ENCODE measurements around the gene PRKAG2. TPM values are rescaled to one million over a fixed set of nuclear protein-coding genes. Genes with fewer than 3 reads are reported as not detected.
A peak's percentile ranks its signal among the peaks of the same experiment; 100 is the strongest.

The PRKAG2 gene
- total and polyA plus RNA-seq, 4 donors = 36.7 to 46.1 (median 40.0) TPM

DNA sequence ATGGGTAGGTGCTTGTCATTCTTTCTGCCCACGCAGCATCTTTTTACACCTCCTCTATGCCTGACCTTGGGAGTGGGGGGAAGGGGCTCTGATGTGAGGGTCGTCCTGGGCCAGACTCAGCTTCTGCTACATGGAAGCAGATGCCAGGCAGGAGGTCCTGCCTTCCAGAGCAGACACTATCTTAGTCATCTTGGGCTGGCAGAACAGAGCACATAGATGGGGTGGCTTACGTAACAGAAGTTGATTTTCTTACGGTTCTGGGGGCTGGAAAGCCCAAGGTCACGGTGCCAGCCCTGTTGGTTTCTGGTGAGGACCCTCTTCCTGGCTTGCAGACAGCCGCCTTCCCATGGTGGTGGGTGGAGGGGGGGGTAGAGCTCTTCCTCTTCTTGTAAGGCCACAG, 159.0 kb downstream of the PRKAG2 start:
- DNase-seq (ENCODE audit: low read depth in 4 of 6, low spot score in 6 of 6) = no peak
- Histone ChIP-seq H3K9me3 (ENCODE audit: control insufficient read depth, insufficient read depth, low read length) (no peaks in the 10 kb centered on the region), H3K27me3 (ENCODE audit: control insufficient read depth, insufficient read depth, low read length) (no peaks in the 10 kb centered on the region), H3K27ac (ENCODE audit: low read depth, low read length) (peak overlapping the region; percentile 3), H3K36me3 (ENCODE audit: control insufficient read depth, insufficient read depth, low read length) (no peaks in the 10 kb centered on the region), H3K4me1 (ENCODE audit: control insufficient read depth, insufficient read depth, low read length) (peaks cover 41% of the 10 kb centered on the region), H3K4me3 (ENCODE audit: low read depth, low read length) (no peak overlapping the region)
- 85% methylated on average over 3 of the region's 6 CpGs for WGBS (ENCODE audit: insufficient coverage)

- peak in 2 of 6 donors; percentile 55 to 74 for DNase-seq (ENCODE audit: low read depth in 4 of 6, low spot score in 6 of 6)
- peak overlapping the region; percentile 3 for H3K27ac ChIP-seq (ENCODE audit: low read depth, low read length)
- WGBS (ENCODE audit: insufficient coverage) = 66% methylated on average over 4 of the region's 5 CpGs
Observed at GRCh38 chr7:151717415-151717814, 159.5 kb downstream of the PRKAG2 start.

GRCh38 chr7:151716323-151716722, 160.6 kb downstream of the PRKAG2 start:
- Histone ChIP-seq H3K4me3 (ENCODE audit: low read depth, low read length) (no peak overlapping the region), H3K4me1 (ENCODE audit: control insufficient read depth, insufficient read depth, low read length) (peaks cover 50% of the 10 kb centered on the region), H3K9me3 (ENCODE audit: control insufficient read depth, insufficient read depth, low read length) (no peaks in the 10 kb centered on the region), H3K27ac (ENCODE audit: low read depth, low read length) (no peak overlapping the region), H3K36me3 (ENCODE audit: control insufficient read depth, insufficient read depth, low read length) (peaks cover 4% of the 10 kb centered on the region), H3K27me3 (ENCODE audit: control insufficient read depth, insufficient read depth, low read length) (no peaks in the 10 kb centered on the region)
- no peak for DNase-seq (ENCODE audit: low read depth in 4 of 6, low spot score in 6 of 6)
- WGBS (ENCODE audit: insufficient coverage) = 75% methylated on average over 3 of the region's 5 CpGs

More at GRCh38 chr7:151717415-151717814, 159.5 kb downstream of the PRKAG2 start:
- Histone ChIP-seq H3K27me3 (ENCODE audit: control insufficient read depth, insufficient read depth, low read length) (no peaks in the 10 kb centered on the region), H3K4me1 (ENCODE audit: control insufficient read depth, insufficient read depth, low read length) (peaks cover 44% of the 10 kb centered on the region), H3K36me3 (ENCODE audit: control insufficient read depth, insufficient read depth, low read length) (no peaks in the 10 kb centered on the region), H3K4me3 (ENCODE audit: low read depth, low read length) (no peak overlapping the region), H3K9me3 (ENCODE audit: control insufficient read depth, insufficient read depth, low read length) (no peaks in the 10 kb centered on the region)

DNA sequence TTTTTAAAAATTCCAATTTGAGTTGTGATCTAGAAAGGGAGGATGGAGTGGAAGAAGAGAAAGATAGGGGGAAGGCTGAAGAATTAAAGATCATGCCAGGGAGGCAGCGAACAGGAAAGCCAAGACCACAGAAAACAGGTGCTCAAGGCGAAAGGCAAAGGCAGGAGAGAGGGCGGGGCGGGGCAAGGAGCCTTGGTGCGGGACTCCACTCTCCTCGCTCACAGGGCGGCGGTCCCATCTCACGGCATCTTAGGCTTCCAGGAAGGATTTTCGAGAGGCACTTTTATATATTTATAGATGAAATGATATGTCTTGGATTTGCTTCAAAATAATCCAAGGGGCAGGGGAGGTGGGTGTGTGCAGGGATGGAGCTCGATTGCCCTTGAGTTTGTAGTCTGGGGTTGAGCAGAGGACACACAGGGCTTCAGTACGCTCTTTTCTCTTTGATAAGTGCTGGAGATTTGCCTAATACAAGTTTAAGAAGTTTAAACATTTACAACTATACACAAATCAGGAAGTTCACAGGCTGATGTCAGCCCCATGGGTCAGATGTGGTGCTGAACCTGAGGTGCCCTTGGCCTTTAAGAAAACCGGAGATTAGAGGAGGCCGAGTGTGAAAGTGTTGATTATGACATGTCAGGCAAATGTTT, 161.1 kb downstream of the PRKAG2 start:
- Histone ChIP-seq H3K27ac (ENCODE audit: low read depth, low read length) (no peak overlapping the region), H3K27me3 (ENCODE audit: control insufficient read depth, insufficient read depth, low read length) (no peaks in the 10 kb centered on the region), H3K36me3 (ENCODE audit: control insufficient read depth, insufficient read depth, low read length) (peaks cover 4% of the 10 kb centered on the region), H3K4me1 (ENCODE audit: control insufficient read depth, insufficient read depth, low read length) (peaks cover 46% of the 10 kb centered on the region), H3K9me3 (ENCODE audit: control insufficient read depth, insufficient read depth, low read length) (no peaks in the 10 kb centered on the region), H3K4me3 (ENCODE audit: low read depth, low read length) (no peak overlapping the region)
- 87% methylated on average over 8 of the region's 14 CpGs for WGBS (ENCODE audit: insufficient coverage)
- DNase-seq (ENCODE audit: low read depth in 4 of 6, low spot score in 6 of 6) = no peak

- WGBS (ENCODE audit: insufficient coverage) = 100% methylated on average over 1 of the region's 24 CpGs
- H3K27ac ChIP-seq (ENCODE audit: low read depth, low read length) = no peak overlapping the region
- H3K9me3 ChIP-seq (ENCODE audit: control insufficient read depth, insufficient read depth, low read length) = no peaks in the 10 kb centered on the region
- no peak for DNase-seq (ENCODE audit: low read depth in 4 of 6, low spot score in 6 of 6)
- H3K27me3 ChIP-seq (ENCODE audit: control insufficient read depth, insufficient read depth, low read length) = no peaks in the 10 kb centered on the region
- H3K4me3 ChIP-seq (ENCODE audit: low read depth, low read length) = no peak overlapping the region
- peaks cover 39% of the 10 kb centered on the region for H3K4me1 ChIP-seq (ENCODE audit: control insufficient read depth, insufficient read depth, low read length)
- H3K36me3 ChIP-seq (ENCODE audit: control insufficient read depth, insufficient read depth, low read length) = peaks cover 4% of the 10 kb centered on the region
Observed at GRCh38 chr7:151714201-151714600, 162.7 kb downstream of the PRKAG2 start.

GRCh38 chr7:151712810-151713125, 164.1 kb downstream of the PRKAG2 start:
- Histone ChIP-seq H3K4me3 (ENCODE audit: low read depth, low read length) (no peak overlapping the region), H3K4me1 (ENCODE audit: control insufficient read depth, insufficient read depth, low read length) (peaks cover 24% of the 10 kb centered on the region), H3K36me3 (ENCODE audit: control insufficient read depth, insufficient read depth, low read length) (peaks cover 4% of the 10 kb centered on the region), H3K27ac (ENCODE audit: low read depth, low read length) (no peak overlapping the region), H3K9me3 (ENCODE audit: control insufficient read depth, insufficient read depth, low read length) (no peaks in the 10 kb centered on the region), H3K27me3 (ENCODE audit: control insufficient read depth, insufficient read depth, low read length) (no peaks in the 10 kb centered on the region)
- no peak for DNase-seq (ENCODE audit: low read depth in 4 of 6, low spot score in 6 of 6)
- 68% methylated on average over 4 of the region's 7 CpGs for WGBS (ENCODE audit: insufficient coverage)

DNA sequence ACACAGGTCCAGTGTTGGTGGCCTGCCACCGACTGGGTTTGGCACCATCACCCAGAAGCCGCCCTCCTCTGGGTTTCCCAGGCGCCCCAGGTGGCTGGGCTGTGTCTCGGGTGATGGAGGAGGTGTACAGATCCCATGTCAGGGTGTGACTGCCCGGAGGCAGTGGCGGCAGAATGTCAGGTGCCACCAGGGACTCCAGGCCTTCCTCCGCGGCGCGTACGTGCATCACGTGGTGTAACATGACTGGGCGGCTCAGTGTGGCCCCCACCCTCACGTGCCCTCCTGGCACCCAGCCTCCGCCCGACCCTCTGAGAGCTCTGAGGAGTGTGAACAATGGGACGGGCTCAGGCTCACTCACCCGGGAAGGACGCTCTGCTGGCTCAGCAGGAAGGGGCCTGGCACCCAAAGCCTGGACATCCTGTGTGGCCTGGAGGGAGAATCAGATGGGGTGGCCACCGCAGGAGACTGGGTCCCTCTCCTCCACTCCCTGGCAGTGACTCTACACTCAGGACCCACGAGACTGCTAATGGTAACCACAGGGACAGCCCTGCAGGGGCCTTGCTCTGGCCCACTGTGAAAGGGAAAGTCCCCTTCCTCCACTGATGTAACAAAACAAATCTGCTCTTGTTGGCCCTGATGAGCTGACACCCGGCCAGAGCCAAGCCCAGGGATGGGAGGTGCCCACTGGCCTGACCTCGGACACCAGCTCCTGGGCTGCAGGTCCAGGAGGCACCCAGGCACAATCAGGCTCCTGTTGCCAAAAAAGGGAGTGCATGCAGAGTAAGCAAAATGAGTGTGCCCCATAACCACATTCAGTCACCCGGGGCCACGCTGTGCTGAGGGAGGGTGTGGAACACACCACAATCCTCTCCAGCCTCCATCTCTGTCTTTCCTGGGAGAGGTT, 164.8 kb downstream of the PRKAG2 start:
- Histone ChIP-seq H3K36me3 (ENCODE audit: control insufficient read depth, insufficient read depth, low read length) (peaks cover 4% of the 10 kb centered on the region), H3K9me3 (ENCODE audit: control insufficient read depth, insufficient read depth, low read length) (no peaks in the 10 kb centered on the region), H3K4me3 (ENCODE audit: low read depth, low read length) (no peak overlapping the region), H3K4me1 (ENCODE audit: control insufficient read depth, insufficient read depth, low read length) (peaks cover 20% of the 10 kb centered on the region), H3K27ac (ENCODE audit: low read depth, low read length) (no peak overlapping the region), H3K27me3 (ENCODE audit: control insufficient read depth, insufficient read depth, low read length) (no peaks in the 10 kb centered on the region)
- 73% methylated on average over 19 of the region's 25 CpGs for WGBS (ENCODE audit: insufficient coverage)
- DNase-seq (ENCODE audit: low read depth in 4 of 6, low spot score in 6 of 6) = no peak

GRCh38 chr7:151711435-151711872, 165.5 kb downstream of the PRKAG2 start:
- H3K4me3 ChIP-seq (ENCODE audit: low read depth, low read length) = no peak overlapping the region
- WGBS (ENCODE audit: insufficient coverage) = no CpG with 5 or more reads among the region's 3 CpGs
- no peaks in the 10 kb centered on the region for H3K27me3 ChIP-seq (ENCODE audit: control insufficient read depth, insufficient read depth, low read length)
- no peak for DNase-seq (ENCODE audit: low read depth in 4 of 6, low spot score in 6 of 6)
- peaks cover 18% of the 10 kb centered on the region for H3K4me1 ChIP-seq (ENCODE audit: control insufficient read depth, insufficient read depth, low read length)
- no peaks in the 10 kb centered on the region for H3K9me3 ChIP-seq (ENCODE audit: control insufficient read depth, insufficient read depth, low read length)
- H3K27ac ChIP-seq (ENCODE audit: low read depth, low read length) = no peak overlapping the region
- H3K36me3 ChIP-seq (ENCODE audit: control insufficient read depth, insufficient read depth, low read length) = peaks cover 4% of the 10 kb centered on the region

DNA sequence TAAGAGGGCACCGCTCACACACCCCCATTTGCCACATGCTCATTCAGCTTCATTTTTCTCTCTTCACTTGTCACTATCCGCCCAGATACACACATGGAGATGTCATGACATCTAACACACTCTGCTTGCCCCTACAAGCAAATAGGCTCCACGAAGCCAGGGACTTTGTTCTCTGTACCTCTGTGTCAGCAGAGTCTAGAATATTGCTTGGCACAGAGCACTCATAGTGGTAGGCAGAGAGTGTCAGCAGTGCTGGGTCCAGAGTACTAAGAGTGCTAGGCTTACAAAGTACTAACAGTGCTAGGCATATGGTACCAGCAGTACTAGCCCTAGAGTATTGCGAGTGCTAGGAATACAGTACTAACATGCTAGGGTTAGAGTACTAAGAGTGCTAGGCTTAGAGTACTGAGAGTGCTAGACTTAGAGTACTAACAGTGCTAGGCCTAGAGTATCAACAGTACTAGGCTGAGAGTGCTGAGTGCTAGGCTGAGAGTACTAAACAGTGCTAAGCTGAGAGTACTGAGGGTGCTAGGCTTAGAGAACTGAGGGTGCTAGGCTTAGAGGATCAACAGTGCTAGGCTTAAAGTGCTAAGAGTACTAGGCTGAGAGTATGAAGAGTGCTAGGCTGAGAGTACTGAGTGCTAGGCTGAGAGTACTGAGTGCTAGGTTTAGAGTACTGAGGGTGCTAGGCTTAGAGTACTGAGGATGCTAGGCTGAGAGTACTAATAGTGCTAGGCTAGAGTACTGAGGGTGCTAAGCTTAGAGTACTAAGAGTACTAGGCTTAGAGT, 166.1 kb downstream of the PRKAG2 start:
- no peak for DNase-seq (ENCODE audit: low read depth in 4 of 6, low spot score in 6 of 6)

More for the DNA sequence above, 166.1 kb downstream of the PRKAG2 start:
- peaks cover 20% of the 10 kb centered on the region for H3K4me1 ChIP-seq (ENCODE audit: control insufficient read depth, insufficient read depth, low read length)
- H3K4me3 ChIP-seq (ENCODE audit: low read depth, low read length) = no peak overlapping the region
- peaks cover 4% of the 10 kb centered on the region for H3K36me3 ChIP-seq (ENCODE audit: control insufficient read depth, insufficient read depth, low read length)
- no peaks in the 10 kb centered on the region for H3K9me3 ChIP-seq (ENCODE audit: control insufficient read depth, insufficient read depth, low read length)
- 90% methylated on average over 2 of the region's 4 CpGs for WGBS (ENCODE audit: insufficient coverage)
- no peak overlapping the region for H3K27ac ChIP-seq (ENCODE audit: low read depth, low read length)
- no peaks in the 10 kb centered on the region for H3K27me3 ChIP-seq (ENCODE audit: control insufficient read depth, insufficient read depth, low read length)
